Suppressor macrophage treated with lipopolysaccharide for 1 hour (primary cell): ENCODE results near the gene NDRG3.

ENCODE experiments used
- DNase-seq, 3 donors: peaks; one replicate each; pipeline ENCODE4 v3.0.0-alpha.2; 2020 to 2022

The NDRG3 gene

DNA sequence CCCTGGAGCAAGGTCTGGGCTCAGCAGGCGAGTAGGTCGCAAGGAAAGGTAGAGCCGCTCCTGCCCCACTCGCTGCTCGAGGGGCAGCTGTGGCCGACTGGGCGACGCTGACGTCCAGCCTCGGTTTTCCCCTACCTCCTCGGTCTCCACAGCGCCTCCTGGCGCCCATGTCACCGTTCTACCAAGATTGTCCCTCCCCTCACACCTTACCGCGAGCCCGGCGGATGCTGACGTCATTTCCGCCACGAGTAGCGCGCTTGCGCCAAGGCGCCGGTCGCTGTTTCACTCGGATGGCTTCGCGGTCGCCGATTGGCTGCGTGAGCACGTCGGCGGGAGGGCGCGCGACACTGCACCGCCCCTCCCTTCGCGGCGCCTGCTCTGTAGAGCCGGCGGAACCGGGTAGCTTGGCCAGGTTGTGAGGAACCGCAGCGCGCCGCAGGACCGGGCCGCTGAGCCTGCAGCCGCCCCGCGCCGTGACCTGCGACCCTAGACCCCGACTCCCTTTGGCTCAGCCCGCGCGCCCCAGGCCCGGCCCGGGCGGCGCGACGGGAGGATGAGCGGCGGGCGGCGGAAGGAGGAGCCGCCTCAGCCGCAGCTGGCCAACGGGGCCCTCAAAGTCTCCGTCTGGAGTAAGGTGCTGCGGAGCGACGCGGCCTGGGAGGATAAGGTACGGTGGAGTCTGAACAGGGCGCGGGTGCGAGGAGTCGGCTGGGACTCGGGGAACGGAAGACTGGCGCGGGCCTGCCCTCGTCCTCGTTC, 140.3 kb downstream of the NDRG3 start, which contains the start of gene RAB5IF:
Gene RAB5IF (plus strand): TSS at position 381 of the 759 bp plus-strand sequence. CDS start 173 bp downstream, at position 554.
- peak; percentile 100 for DNase-seq

GRCh38 chr20:36604952-36605398, 140.9 kb downstream of the NDRG3 start:
- peak; percentile 40 to 44 (median 42) for DNase-seq
